HG02884 (cell line): ENCODE measurements around the gene RNU4-1.
"Not testable (repeated sequence)": the region's sequence is repeated elsewhere in the genome, so short reads cannot be mapped to it uniquely, and the experiment has no call there.

Experiments used
- ATAC-seq: cut with Tn5 transposase; IDR thresholded peaks from one replicate; pipeline ENCODE4 v1.9.1; 2021; ENCODE audit warnings: mild to moderate bottlenecking, moderate library complexity; ENCODE audit not compliant: unreplicated experiment

The RNU4-1 gene

GRCh38 chr12:120292661-120293531, at the start of gene RNU4-1:
TSS of gene RNU4-1 (minus strand) at chr12:120293237.
- ATAC-seq = no peak

GRCh38 chr12:120342175-120343038, 49.4 kb upstream of the RNU4-1 start:
- ATAC-seq = no peak

GRCh38 chr12:120339256-120339655, 46.2 kb upstream of the RNU4-1 start:
- ATAC-seq = no peak

GRCh38 chr12:120337730-120338129, 44.7 kb upstream of the RNU4-1 start:
- ATAC-seq = no peak

GRCh38 chr12:120336392-120336791, 43.4 kb upstream of the RNU4-1 start:
- ATAC-seq = not testable (repeated sequence)

GRCh38 chr12:120335447-120335846, 42.4 kb upstream of the RNU4-1 start:
- ATAC-seq = not testable (repeated sequence)

GRCh38 chr12:120332523-120332922, 39.5 kb upstream of the RNU4-1 start:
- ATAC-seq = no peak

GRCh38 chr12:120332041-120332440, 39.0 kb upstream of the RNU4-1 start:
- ATAC-seq = no peak

- no peak for ATAC-seq
Observed at GRCh38 chr12:120331390-120331789, 38.4 kb upstream of the RNU4-1 start.

GRCh38 chr12:120328228-120328627, 35.2 kb upstream of the RNU4-1 start:
- ATAC-seq = no peak

GRCh38 chr12:120327593-120327992, 34.6 kb upstream of the RNU4-1 start, which contains the start of gene PLA2G1B:
TSS of gene PLA2G1B (minus strand) at chr12:120327779. CDS start at chr12:120327753, 26 bp downstream.
- no peak for ATAC-seq

GRCh38 chr12:120324841-120325417, 31.9 kb upstream of the RNU4-1 start:
- no peak for ATAC-seq

- ATAC-seq = no peak
Observed at GRCh38 chr12:120323772-120324171, 30.7 kb upstream of the RNU4-1 start.

- ATAC-seq = no peak
Observed at GRCh38 chr12:120321382-120322202, 28.6 kb upstream of the RNU4-1 start.

- ATAC-seq = peak; percentile 93
Observed at GRCh38 chr12:120317224-120318105, 24.4 kb upstream of the RNU4-1 start.

GRCh38 chr12:120316798-120317223, 23.8 kb upstream of the RNU4-1 start:
- ATAC-seq = no peak

GRCh38 chr12:120314220-120314619, 21.2 kb upstream of the RNU4-1 start:
- no peak for ATAC-seq

- peak; percentile 95 for ATAC-seq
Observed at GRCh38 chr12:120301962-120302815, 9.2 kb upstream of the RNU4-1 start, which contains the start of gene SIRT4. TSS of gene SIRT4 (plus strand) at chr12:120302321. CDS start at chr12:120303562, 1,241 bp downstream.

- ATAC-seq = no peak
Observed at GRCh38 chr12:120292411-120292660, 701 bp downstream of the RNU4-1 start.
